Hindlimb muscle (tissue), 1 donor: ENCODE results near the gene PCDHGB4. TPM values are rescaled to one million over a fixed set of nuclear protein-coding genes. Genes with fewer than 3 reads are reported as not detected.
"Not testable (repeated sequence)": the region's sequence is repeated elsewhere in the genome, so short reads cannot be mapped to it uniquely, and the experiment has no call there.

Experiments
- DNase-seq: peaks from one replicate; pipeline ENCODE4 v3.0.0-alpha.2; 2013
- polyA plus RNA-seq: library from polyadenylated mRNA; unstranded; fragments of 120-200 nt; gene quantifications from one replicate; pipeline ENCODE4 v1.2.1, GENCODE V29; 2013; ENCODE audit not compliant: insufficient read length

Gene PCDHGB4
- 2.6 TPM for polyA plus RNA-seq

DNA sequence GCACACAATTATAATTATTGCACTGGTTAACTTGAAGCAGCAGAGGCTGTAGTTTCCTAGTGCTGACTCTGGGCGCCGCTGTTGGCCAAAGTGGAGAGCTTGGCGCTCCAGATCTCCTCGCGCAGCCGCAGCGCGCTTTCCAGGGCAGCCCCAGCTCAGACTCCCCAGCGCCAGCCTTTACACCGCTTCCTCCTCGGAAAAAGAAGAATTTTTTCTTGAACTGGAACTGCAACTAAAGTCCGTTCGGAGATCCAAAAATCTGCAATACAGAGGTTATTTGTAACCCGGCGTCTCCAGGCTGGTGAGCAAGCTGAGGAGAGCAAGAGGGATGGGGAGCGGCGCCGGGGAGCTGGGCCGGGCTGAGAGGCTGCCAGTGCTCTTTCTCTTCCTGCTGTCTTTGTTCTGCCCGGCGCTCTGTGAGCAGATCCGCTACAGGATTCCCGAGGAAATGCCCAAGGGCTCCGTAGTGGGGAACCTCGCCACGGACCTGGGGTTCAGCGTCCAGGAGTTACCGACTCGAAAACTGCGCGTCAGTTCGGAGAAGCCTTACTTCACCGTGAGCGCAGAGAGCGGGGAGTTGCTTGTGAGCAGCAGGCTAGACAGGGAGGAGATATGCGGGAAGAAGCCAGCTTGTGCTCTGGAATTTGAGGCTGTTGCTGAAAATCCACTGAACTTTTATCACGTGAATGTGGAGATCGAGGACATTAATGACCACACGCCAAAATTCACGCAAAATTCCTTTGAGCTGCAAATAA lies at the start of gene PCDHGB4:
PCDHGB4 (plus strand) TSS at position 142 of the 755 bp plus-strand sequence; CDS start at position 329, 187 bp downstream.
- not testable (repeated sequence) for DNase-seq

GRCh38 chr5:141338538-141339306 lies 48.8 kb upstream of the PCDHGB4 start, which contains the start of gene PCDHGA2:
Gene PCDHGA2 (plus strand): TSS chr5:141338760.
- peak; percentile 19 for DNase-seq

- DNase-seq, result not testable (repeated sequence)
Observed at GRCh38 chr5:141340781-141341354, 46.6 kb upstream of the PCDHGB4 start.

DNA sequence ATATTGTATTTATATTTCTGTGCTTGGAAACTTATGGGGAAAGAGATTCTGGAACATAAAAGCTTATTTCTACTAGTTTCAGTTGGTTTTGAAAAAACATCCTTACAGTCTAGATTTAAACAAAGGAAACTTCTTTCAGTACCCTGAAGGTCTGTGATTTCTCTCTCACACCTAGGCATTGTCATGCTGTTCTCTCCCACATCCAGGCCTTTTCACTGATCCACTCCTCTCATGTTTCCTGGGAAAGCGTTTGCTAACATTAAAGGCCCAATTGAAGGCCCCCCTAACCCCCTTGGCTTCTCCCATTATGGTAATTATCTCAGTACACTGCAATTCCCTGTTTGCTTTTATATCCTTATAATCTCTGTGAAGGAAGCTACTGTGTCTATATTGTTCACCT lies 44.7 kb upstream of the PCDHGB4 start:
- DNase-seq, result no peak

GRCh38 chr5:141343242-141343952 lies 44.1 kb upstream of the PCDHGB4 start, which contains the start of gene PCDHGA3:
Gene PCDHGA3 (plus strand): TSS chr5:141343829. CDS start chr5:141344034, 205 bp downstream.
- DNase-seq, result no peak

- DNase-seq, result no peak
Observed at GRCh38 chr5:141343953-141344463, 43.5 kb upstream of the PCDHGB4 start.

- DNase-seq, result no peak
Observed at GRCh38 chr5:141345327-141345726, 42.2 kb upstream of the PCDHGB4 start.

DNA sequence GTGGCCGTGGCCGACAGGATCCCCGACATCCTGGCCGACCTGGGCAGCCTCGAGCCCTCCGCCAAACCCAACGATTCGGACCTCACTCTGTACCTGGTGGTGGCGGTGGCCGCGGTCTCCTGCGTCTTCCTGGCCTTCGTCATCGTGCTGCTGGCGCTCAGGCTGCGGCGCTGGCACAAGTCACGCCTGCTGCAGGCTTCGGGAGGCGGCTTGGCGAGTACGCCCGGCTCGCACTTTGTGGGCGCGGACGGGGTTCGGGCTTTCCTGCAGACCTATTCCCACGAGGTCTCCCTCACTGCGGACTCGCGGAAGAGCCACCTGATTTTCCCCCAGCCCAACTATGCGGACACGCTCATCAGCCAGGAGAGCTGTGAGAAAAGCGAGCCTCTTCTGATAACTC lies 41.5 kb upstream of the PCDHGB4 start:
- DNase-seq, result not testable (repeated sequence)

DNA sequence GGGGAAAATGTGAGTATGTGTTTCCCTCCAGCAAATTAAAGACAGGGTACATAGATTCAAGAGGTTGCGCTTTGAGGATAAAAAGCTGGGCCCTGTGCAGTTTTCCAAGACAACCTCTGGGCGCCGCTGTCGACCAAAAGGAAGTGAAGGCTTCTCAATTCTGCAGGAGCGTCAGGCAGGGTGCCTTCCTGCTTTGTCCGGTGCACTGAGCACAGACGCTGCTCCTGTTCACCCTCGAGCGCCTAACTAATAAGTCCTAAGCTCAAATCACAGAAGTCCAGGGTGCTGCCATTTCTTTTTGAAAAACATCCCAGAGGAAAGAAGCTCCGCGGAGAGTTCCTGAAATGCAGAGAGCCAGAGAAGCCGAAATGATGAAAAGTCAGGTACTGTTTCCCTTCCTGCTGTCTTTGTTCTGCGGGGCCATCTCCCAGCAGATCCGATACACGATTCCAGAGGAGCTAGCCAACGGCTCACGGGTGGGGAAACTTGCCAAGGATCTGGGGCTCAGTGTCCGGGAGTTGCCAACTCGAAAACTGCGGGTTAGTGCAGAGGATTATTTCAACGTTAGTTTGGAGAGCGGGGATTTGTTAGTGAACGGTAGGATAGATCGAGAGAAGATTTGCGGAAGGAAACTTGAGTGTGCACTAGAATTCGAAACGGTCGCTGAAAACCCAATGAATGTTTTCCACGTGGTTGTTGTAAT lies 37.4 kb upstream of the PCDHGB4 start, which contains the start of gene PCDHGB1:
PCDHGB1 (plus strand) TSS at position 183 of the 703 bp plus-strand sequence; CDS start at position 345, 162 bp downstream.
- DNase-seq, result no peak

- no peak for DNase-seq
Observed at GRCh38 chr5:141351591-141351990, 35.9 kb upstream of the PCDHGB4 start.

DNA sequence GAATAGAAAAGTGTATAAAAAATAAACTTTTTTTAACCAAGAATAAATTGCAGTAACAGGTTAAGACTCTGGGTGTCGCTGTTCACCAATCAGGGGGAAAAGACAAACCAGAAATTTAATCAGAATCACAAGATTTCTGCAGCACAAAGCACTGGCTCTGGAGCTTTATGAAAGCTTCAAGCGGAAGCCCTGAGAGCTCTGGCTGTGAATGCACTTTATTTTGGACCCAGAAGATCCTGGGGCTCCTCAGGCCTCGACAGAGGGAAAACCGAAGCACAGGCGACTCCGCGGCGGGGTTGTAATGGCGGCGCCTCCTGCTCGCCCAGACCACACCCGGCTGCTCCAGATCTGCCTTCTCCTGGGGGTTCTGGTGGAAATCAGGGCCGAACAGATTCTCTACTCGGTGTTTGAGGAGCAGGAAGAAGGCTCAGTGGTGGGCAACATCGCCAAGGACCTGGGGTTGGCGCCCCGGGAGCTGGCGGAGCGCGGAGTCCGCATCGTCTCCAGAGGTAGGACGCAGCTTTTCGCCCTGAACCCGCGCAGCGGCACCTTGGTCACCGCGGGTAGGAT lies 32.5 kb upstream of the PCDHGB4 start, which contains the start of gene PCDHGA4:
PCDHGA4 (plus strand) TSS at position 122 of the 570 bp plus-strand sequence; CDS start at position 209, 87 bp downstream.
- no peak for DNase-seq

DNA sequence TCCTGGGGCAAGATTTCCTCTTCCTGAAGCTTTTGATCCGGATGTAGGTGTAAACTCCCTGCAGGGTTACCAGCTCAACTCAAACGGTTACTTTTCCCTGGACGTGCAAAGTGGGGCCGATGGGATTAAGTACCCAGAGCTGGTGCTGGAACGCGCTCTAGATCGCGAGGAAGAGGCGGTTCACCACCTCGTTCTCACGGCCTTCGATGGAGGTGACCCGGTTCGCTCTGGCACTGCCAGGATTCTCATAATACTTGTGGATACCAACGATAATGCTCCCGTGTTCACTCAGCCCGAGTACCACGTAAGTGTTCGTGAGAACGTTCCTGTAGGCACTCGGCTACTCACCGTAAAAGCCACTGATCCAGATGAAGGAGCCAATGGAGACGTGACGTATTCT lies 31.9 kb upstream of the PCDHGB4 start:
- no peak for DNase-seq

DNA sequence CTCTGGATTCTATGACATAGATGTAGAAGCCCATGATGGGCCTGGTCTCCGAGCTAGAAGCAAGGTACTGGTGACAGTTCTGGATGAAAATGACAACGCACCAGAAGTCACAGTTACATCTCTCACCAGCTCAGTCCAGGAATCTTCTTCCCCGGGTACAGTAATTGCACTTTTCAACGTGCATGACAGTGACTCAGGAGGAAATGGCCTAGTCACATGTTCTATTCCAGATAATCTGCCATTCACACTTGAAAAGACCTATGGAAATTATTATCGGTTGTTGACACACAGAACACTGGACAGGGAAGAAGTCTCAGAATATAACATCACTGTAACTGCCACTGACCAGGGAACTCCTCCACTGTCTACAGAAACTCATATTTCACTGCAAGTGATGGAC lies 31.4 kb upstream of the PCDHGB4 start:
- no peak for DNase-seq

GRCh38 chr5:141356950-141357349 lies 30.5 kb upstream of the PCDHGB4 start:
- DNase-seq, result no peak

DNA sequence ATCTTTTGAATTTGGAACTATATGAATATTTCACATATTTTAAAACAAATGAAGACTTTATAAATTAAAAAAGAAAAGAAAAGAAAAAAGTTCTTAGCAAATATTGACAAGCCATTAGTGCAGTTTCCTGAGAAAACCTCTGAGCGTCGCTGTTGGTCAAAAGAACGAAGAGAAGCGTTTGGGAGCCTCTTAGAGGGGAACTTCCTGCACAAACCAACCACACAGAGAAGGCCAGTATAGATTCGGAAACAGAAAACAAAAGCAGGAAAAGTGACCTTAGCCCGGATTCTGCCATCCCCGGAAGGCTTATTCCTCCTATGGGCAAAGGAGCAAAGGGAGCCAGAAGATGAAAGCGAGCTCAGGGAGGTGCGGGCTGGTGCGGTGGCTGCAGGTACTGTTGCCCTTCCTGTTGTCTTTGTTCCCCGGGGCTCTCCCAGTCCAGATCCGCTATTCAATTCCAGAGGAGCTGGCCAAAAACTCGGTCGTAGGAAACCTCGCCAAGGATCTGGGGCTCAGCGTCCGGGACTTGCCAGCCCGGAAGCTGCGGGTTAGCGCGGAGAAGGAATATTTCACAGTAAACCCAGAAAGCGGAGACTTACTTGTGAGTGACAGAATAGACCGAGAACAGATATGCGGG lies 27.6 kb upstream of the PCDHGB4 start, which contains the start of gene PCDHGB2:
PCDHGB2 (plus strand) TSS at position 205 of the 637 bp plus-strand sequence; CDS start at position 347, 142 bp downstream.
- DNase-seq, result no peak

DNA sequence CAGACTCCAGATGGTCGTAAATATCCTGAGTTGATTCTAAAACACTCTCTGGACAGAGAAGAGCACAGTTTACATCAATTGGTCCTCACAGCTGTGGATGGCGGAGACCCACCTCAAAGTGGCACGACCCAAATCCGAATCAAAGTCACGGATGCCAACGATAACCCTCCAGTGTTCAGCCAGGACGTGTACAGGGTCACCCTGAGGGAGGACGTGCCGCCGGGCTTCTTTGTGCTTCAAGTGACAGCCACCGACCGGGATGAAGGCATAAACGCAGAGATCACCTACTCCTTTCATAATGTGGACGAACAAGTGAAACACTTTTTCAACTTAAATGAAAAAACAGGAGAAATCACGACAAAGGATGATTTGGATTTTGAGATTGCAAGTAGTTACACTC lies 26.8 kb upstream of the PCDHGB4 start:
- DNase-seq, result no peak

- no peak for DNase-seq
Observed at GRCh38 chr5:141362719-141363118, 24.8 kb upstream of the PCDHGB4 start.

- DNase-seq, result no peak
Observed at GRCh38 chr5:141363952-141364660, 23.4 kb upstream of the PCDHGB4 start, which contains the start of gene PCDHGA5. Gene PCDHGA5 (plus strand): TSS chr5:141364162. CDS start chr5:141364331, 169 bp downstream.
